Stimulated activated CD8-positive, alpha-beta memory T cell treated with anti-CD3 and anti-CD28 coated beads, Interleukin-2, amount 100 ng/mL, for 48 hours (primary cell): Measurements from ENCODE around the gene TRIM69.
"Not testable (repeated sequence)": the region's sequence is repeated elsewhere in the genome, so short reads cannot be mapped to it uniquely, and the experiment has no call there.

Source experiments
- DNase-seq, 2 donors: peaks; one replicate each; pipeline ENCODE4 v3.0.0-alpha.2; 2020; ENCODE audit warnings: low read depth in 2 of 2

The TRIM69 gene

DNA sequence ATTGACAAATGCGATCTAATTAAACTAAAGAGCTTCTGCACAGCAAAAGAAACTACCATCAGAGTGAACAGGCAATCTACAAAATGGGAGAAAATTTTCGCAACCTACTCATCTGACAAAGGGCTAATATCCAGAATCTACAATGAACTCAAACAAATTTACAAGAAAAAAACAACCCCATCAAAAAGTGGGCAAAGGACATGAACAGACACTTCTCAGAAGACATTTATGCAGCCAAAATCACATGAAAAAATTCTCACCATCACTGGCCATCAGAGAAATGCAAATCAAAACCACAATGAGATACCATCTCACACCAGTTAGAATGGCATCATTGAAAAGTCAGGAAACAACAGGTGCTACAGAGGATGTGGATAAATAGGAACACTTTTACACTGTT, 7.1 kb downstream of the TRIM69 start:
- not testable (repeated sequence) for DNase-seq

- DNase-seq = no peak
Measured at GRCh38 chr15:44753345-44753744, 17.0 kb downstream of the TRIM69 start.

DNA sequence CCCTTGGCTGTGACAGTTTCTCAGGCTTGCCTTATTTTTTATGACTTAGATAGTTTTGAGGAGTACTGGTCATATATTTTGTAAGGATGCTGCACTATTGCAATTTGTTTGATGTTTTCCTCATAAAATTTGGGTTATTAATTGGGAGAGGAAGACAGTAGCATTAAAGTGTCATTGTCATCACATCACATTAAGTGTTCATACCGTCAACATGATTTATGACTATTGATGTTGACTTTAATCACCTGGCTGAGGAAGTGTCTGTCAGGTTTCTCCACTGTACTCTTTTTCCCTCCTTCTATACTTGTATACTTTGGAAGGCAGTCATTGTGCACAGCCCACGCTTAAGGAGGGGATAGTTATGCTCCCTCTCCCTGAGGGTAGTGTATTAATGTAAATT, 26.9 kb downstream of the TRIM69 start:
- DNase-seq = no peak

- no peak for DNase-seq
Measured at GRCh38 chr15:44763848-44764247, 27.5 kb downstream of the TRIM69 start.

DNA sequence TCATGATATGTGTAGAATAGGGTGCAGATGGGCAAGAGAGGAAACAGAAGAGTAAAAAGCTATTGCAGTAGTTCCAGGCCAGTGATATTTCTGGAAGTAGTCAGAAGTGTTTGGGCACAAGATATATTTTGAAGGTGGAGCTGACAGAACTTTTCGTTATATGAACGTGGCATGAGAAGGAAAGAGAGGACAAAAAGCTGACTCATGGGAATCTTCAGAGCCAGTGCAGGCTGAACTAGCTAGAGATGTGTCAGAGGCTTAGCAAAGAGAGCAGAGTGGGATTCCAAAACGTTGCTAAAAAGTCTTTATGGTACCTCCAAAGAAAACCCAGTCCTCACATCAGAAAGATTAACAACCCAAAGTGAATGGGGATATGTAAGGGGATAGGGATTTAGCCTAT, 28.7 kb downstream of the TRIM69 start:
- no peak for DNase-seq

GRCh38 chr15:44769521-44769920, 33.2 kb downstream of the TRIM69 start:
- DNase-seq = no peak

DNA sequence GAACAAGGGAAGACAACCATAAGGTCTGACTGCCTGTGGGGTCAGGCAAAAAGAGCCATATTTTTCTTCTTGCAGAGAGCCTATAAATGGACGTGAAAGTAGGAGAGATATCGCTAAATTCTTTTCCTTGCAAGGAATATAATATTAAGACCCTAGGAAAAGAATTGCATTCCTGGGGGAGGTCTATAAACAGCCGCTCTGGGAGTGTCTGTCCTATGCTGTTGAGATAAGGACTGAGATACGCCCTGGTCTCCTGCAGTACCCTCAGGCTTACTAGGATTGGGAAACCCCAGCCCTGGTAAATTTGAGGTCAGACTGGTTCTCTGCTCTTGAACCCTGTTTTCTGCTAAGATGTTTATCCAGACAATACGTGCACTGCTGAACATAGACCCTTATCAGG, 34.4 kb downstream of the TRIM69 start:
- DNase-seq = not testable (repeated sequence)

DNA sequence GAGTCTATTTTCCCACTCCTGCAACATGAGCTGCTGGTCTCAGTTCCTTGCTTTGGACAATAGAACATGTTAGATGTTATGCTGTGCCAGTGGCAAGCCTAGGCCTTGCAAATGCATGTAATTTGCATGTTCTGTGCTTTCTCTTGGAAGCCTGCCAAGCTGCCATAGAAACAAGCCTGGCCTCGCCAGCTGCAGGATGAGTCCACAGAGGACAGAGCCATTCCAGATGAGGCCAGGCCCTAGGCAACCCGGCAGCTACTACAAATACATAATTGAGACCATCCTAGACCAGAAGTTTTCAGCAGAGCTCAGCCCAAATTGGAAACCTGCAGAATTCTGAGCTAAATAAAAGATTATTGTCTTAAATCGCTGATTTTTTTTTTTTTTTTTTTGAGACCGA, 39.6 kb downstream of the TRIM69 start:
- no peak for DNase-seq

DNA sequence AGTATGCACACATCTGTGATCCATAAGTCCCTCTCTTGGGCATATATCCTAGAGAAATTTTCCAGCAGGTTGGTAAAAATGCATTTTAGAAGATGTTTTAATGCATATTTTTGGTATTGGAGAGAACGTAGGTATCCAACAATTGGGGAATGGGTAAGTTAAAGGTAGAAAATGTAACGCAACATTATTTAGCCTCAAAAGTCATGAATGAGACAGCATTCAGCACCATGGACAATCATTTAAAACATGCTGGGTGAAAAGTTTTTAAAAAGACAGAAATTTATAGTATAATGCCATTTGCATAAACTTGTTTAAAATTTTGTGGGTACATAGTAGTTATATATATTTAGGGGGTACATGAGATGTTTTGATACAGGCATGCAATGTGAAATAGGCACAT, 43.4 kb downstream of the TRIM69 start:
- DNase-seq = no peak

DNA sequence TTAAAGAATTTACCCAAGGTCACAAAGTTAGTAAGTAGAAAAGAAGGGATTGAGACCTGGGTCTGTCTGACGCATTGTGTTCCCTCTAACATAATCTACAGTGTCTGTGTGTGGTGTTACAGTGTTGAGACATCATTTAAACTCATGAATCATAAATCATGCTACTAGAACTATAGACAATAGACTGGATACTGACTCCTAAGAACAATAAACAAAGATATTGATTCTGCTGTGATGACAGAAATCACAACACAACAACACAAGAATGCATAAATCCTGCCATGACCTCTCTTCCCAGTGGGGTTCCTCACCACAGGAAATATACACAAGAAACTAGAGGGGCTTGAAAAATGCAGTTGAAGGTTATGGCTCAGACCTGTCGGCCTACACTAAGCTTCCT, 44.3 kb downstream of the TRIM69 start:
- DNase-seq = no peak

GRCh38 chr15:44781128-44781810, 44.9 kb downstream of the TRIM69 start:
- no peak for DNase-seq

GRCh38 chr15:44782516-44782915, 46.2 kb downstream of the TRIM69 start:
- no peak for DNase-seq

DNA sequence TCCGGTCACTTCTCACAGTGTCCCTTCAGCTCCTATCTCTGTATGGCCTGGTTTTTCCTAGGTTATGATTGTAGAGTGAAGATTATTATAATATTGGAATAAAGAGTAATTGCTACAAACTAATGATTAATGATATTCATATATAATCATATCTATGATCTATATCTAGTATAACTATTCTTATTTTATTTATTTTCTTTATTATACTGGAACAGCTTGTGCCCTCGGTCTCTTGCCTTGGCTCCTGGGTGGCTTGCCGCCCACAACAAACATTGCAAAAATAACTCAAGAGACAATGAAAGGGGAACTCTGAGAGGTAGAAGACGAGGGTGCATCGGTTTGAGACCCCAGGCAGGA, 48.6 kb downstream of the TRIM69 start:
- not testable (repeated sequence) for DNase-seq

DNA sequence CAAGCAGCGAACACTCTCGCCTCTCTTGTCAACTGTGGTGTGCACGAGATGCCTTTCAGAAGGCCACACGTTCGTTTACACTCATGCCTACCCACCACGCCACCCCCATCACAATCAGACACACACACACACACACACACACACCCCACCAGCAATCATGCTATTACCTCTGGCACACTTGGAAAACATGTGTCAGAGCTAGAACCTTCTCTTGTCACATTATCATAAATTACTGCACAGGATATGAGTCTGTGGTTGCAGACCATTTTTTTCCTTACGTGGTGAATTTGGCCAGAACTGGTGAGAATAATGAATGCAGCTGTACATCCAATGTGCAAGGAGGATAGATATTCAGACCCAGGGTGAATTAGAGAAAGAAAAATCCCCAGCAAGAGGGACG, 52.4 kb downstream of the TRIM69 start:
- peak; percentile 23 to 30 for DNase-seq

DNA sequence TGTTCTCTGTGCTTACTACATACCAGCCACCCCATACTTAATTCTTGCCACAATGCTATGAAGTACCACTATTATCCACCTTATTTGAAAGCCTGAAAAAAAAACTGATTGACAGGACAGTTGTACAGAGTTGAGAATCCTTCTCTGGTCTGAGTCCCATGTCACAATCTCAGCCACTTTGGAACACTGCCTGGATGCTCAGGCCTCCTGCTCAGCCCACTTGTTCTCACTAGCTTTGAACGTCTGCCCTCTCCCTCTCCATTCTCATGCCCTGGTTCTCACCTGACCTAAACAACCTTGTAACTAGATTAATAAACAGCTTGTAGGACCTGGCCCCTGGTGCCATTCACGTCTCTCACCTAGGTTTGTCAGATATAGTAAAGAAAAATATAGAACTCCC, 53.9 kb downstream of the TRIM69 start:
- DNase-seq = no peak

GRCh38 chr15:44790656-44791055, 54.3 kb downstream of the TRIM69 start:
- DNase-seq = no peak

DNA sequence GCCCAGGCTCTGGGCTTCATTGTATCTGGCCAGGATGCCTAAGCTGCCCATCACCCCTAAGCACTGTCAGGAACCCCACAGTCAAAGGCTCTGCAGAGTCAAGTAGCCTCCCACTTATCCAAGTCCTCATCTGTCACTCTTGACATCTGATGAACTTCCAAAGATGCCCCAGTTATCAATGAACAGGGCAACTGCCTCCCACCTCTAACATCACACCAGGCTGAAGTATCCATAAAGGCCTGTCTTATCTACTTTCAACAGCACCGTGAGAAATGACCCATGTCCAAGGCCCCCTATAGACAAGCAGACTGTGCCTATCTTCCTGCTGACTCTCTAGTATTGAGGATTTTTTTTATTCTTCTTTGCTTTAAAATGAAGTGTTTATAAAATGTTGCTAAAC, 56.4 kb downstream of the TRIM69 start:
- no peak for DNase-seq

GRCh38 chr15:44794072-44794471, 57.7 kb downstream of the TRIM69 start:
- no peak for DNase-seq

DNA sequence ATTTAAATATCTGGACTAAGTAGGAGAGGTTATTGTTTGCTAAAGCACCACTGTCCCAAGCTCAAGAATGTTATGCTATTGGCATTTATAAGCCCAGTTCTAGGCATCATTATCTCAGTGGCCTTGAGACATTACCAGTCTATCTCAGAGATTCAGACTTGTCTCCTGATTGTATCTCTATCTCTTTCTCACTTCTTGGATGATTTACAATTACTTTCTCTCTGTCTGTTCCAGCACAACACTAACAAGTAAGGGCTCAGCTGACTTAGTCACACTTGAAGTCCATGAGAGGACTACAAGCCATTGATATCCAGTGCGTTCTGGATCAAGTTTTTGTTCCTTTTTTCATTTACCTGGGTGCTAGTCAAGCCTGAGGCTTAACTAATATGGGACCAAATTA, 60.2 kb downstream of the TRIM69 start:
- no peak for DNase-seq

DNA sequence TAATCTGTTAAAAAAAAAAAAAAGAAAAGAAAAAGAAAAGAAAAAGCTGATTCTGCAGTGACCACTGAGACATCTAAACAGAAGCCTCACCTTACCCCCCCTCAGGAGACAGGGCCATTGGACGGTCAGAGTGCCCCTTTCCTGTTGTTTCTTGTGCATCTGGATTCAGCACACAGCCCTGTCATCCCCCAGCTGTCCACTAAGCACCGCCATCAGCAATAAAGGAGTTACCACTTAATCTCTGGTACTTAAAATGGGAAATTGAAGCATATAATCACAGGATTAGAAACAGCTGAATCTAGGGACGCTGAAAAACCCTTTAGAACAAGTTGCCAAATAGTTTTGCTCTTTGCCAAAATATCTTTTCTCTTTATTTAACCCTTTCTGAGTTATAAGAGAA, 62.5 kb downstream of the TRIM69 start:
- no peak for DNase-seq

DNA sequence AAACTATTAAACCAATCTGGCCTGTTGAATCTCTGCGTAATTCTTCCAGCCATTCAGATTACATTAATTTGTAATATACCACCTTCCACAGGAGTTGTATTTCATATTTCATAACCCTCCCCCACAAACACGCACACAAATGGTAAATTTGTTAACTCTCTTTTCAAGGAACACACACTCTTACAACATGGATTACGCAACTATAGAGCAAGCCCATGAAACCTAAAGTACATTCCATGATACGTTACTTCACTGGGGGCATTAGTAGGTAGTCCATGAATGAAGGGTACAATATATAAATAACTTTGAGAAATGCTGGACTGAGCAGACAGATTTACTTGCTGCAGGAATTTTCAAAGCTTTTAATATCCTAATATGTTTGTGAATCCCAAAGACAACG, 65.0 kb downstream of the TRIM69 start:
- no peak for DNase-seq

- DNase-seq = no peak
Measured at GRCh38 chr15:44801797-44802196, 65.5 kb downstream of the TRIM69 start.

- no peak for DNase-seq
Measured at GRCh38 chr15:44802336-44802735, 66.0 kb downstream of the TRIM69 start.

DNA sequence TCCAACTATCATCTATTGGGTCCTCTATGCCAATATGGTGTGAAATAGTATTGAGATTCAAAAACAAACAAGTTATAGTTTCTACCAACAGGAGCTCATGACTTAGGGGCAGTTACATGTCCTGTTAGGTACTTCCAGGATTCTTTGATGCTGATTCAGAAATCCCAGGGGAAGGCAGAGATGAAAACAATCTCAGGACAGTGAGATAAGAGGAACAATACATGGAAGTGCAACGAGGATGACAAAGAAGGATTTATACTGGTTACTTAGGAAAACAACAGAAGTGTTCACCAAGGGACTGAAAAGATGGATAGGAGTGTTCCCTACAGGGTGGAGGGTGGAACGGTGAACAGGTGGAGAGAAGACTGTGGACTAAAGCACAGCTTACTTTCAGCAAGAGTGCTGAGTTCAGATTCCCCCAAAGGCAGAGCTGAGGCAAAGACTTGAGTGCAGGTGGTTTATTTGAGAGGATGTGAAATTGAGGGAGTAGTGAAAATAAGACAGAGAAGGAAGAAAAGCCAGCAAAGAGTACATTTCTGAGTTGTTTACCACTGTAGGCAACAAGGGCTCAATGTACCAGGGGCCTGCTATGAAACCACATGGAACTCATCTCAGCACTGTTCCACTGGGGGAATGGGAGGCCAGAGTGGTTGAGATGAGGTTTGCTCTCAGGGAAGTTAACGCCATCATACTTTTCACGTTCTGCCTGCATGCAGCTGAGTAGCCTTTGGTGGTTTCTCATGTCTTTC, 68.1 kb downstream of the TRIM69 start:
- no peak for DNase-seq
